ENCODE data around the gene NECTIN4. TPM values are rescaled to one million over a fixed set of nuclear protein-coding genes. Genes with fewer than 3 reads are reported as not detected.
"Not testable (repeated sequence)": the region's sequence is repeated elsewhere in the genome, so short reads cannot be mapped to it uniquely, and the experiment has no call there.

Gene NECTIN4
- total RNA-seq, 1 donor from 2014 or later, result 29.9 TPM

GRCh38 chr1:161068306-161069234 is 20.8 kb downstream of the NECTIN4 start:
- no peak overlapping the region for H3K27ac Mint-ChIP-seq
- H3K9me3 Mint-ChIP-seq, result no peaks in the 10 kb centered on the region
- H3K27me3 Mint-ChIP-seq (ENCODE audit: low read depth), result peaks cover 10% of the 10 kb centered on the region
- H3K4me3 Mint-ChIP-seq, result no peak overlapping the region
- TF ChIP-seq CTCF (IDR thresholded peaks at IDR 0.05; ENCODE audit: unreplicated experiment), result no peak
- DNase-seq (ENCODE audit: low spot score in 2 of 2, unreplicated experiment in 2 of 2), result no peak
- peaks cover 2% of the 10 kb centered on the region for H3K36me3 Mint-ChIP-seq
- H3K4me1 Mint-ChIP-seq, result no peaks in the 10 kb centered on the region

- no peaks in the 10 kb centered on the region for H3K4me1 Mint-ChIP-seq
- no peak for TF ChIP-seq CTCF (IDR thresholded peaks at IDR 0.05; ENCODE audit: unreplicated experiment)
- H3K27me3 Mint-ChIP-seq (ENCODE audit: low read depth), result peaks cover 17% of the 10 kb centered on the region
- H3K36me3 Mint-ChIP-seq, result peaks cover 2% of the 10 kb centered on the region
- no peak overlapping the region for H3K27ac Mint-ChIP-seq
- no peak for DNase-seq (ENCODE audit: low spot score in 2 of 2, unreplicated experiment in 2 of 2)
- H3K4me3 Mint-ChIP-seq, result no peak overlapping the region
- H3K9me3 Mint-ChIP-seq, result no peaks in the 10 kb centered on the region
Measured at GRCh38 chr1:161066694-161067093, 22.7 kb downstream of the NECTIN4 start.

GRCh38 chr1:161065681-161066080 is 23.7 kb downstream of the NECTIN4 start:
- H3K27ac Mint-ChIP-seq; H3K4me1 Mint-ChIP-seq; H3K4me3 Mint-ChIP-seq; DNase-seq (ENCODE audit: low spot score in 2 of 2, unreplicated experiment in 2 of 2); H3K36me3 Mint-ChIP-seq; H3K9me3 Mint-ChIP-seq: not testable (repeated sequence)
- H3K27me3 Mint-ChIP-seq (ENCODE audit: low read depth), result peaks cover 17% of the 10 kb centered on the region

GRCh38 chr1:161063936-161064335 is 25.4 kb downstream of the NECTIN4 start:
- H3K27ac Mint-ChIP-seq; H3K9me3 Mint-ChIP-seq; H3K4me1 Mint-ChIP-seq; DNase-seq (ENCODE audit: low spot score in 2 of 2, unreplicated experiment in 2 of 2); H3K4me3 Mint-ChIP-seq; H3K36me3 Mint-ChIP-seq: not testable (repeated sequence)
- peaks cover 17% of the 10 kb centered on the region for H3K27me3 Mint-ChIP-seq (ENCODE audit: low read depth)

- no peak for DNase-seq (ENCODE audit: low spot score in 2 of 2, unreplicated experiment in 2 of 2)
- H3K4me3 Mint-ChIP-seq, result no peak overlapping the region
- H3K4me1 Mint-ChIP-seq, result no peaks in the 10 kb centered on the region
Measured at GRCh38 chr1:161061419-161061818, 27.9 kb downstream of the NECTIN4 start.

GRCh38 chr1:161059293-161059692 is 30.1 kb downstream of the NECTIN4 start:
- TF ChIP-seq CTCF (IDR thresholded peaks at IDR 0.05; ENCODE audit: unreplicated experiment), result no peak
- DNase-seq (ENCODE audit: low spot score in 2 of 2, unreplicated experiment in 2 of 2), result no peak
- H3K36me3 Mint-ChIP-seq, result no peaks in the 10 kb centered on the region
- H3K4me3 Mint-ChIP-seq, result no peak overlapping the region
- H3K27ac Mint-ChIP-seq, result no peak overlapping the region
- H3K4me1 Mint-ChIP-seq, result no peaks in the 10 kb centered on the region
- H3K27me3 Mint-ChIP-seq (ENCODE audit: low read depth), result peaks cover 14% of the 10 kb centered on the region
- H3K9me3 Mint-ChIP-seq, result no peaks in the 10 kb centered on the region

More at GRCh38 chr1:161061419-161061818, 27.9 kb downstream of the NECTIN4 start:
- Mint-ChIP-seq H3K36me3 (no peaks in the 10 kb centered on the region), H3K27ac (no peak overlapping the region), H3K9me3 (no peaks in the 10 kb centered on the region), H3K27me3 (ENCODE audit: low read depth) (peaks cover 17% of the 10 kb centered on the region)
- no peak for TF ChIP-seq CTCF (IDR thresholded peaks at IDR 0.05; ENCODE audit: unreplicated experiment)

Measured in mesothelial cell of epicardium (in vitro differentiated cells).